HG02763 (cell line): ENCODE data around the gene PSG7.
"Not testable (repeated sequence)": the region's sequence is repeated elsewhere in the genome, so short reads cannot be mapped to it uniquely, and the experiment has no call there.

Source experiments
- ATAC-seq: cut with Tn5 transposase; IDR thresholded peaks from one replicate; pipeline ENCODE4 v1.9.1; 2021; ENCODE audit warnings: mild to moderate bottlenecking, moderate library complexity; ENCODE audit not compliant: unreplicated experiment

Gene PSG7

GRCh38 chr19:42917634-42918033, 19.4 kb downstream of the PSG7 start, which contains the start of gene PSG6:
Gene PSG6, minus strand, starts transcription at chr19:42917894. Its CDS starts 102 bp downstream, at chr19:42917792.
- ATAC-seq, result not testable (repeated sequence)

DNA sequence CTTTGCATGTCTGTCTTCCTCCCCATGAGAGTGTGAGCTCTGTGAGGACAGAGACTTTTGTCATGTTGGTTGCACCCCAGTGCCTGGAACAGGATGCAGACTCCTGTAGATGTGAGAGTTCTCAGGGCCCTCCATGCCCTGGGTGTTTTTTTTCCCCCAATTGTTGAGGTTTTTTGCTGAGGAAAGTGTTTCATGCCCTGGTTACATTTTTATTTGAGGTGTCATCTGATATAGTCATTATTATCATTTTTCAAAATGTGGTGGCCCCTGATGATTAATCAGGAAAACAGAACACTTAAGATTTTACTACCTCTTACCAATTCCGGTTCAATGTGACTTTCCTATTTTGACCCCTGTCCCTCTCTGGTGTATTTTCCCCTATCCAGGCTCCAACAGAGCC, 20.1 kb downstream of the PSG7 start:
- not testable (repeated sequence) for ATAC-seq

GRCh38 chr19:42913516-42913915, 23.5 kb downstream of the PSG7 start:
- not testable (repeated sequence) for ATAC-seq

DNA sequence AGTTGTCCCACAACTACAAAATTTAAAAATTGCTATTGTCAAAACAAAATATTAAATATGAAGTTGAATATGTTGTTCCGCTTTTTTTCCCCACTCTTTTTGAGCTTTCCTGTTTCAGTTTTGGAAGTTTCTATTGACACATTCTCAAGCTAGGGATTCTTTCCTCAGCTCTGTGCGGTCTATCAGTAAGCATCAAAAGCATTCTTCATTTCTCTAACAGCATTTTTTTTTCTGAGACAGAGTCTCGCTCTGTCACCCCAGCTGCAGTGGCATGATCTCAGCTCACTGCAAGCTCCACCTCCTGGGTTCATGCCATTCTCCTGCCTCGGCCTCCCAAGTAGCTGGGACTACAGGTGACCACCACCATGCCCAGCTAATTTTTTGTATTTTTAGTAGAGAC, 24.1 kb downstream of the PSG7 start:
- not testable (repeated sequence) for ATAC-seq

- not testable (repeated sequence) for ATAC-seq
These were observed 25.3 kb downstream of the PSG7 start for GRCh38 chr19:42911731-42912130.

DNA sequence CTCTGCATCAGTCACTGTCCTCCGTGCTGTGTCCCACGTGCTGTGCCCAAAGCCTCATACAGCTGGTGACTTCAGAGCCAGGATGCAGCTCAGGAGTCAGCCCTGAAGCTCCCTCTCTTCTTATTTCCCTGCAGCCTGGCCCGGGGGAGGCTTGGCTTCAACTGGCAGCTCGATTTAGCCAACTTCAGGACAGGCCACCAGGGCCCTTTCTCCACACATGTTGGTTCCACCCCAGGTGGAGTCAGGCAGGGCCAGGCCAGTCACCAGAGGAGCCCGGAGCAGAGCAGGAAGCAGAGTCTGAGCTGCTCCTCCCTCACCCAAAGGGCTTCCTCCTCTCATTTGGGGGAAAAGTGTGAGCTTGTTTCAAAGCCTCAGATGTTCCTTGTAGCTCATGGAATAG, 30.8 kb downstream of the PSG7 start:
- ATAC-seq, result not testable (repeated sequence)

GRCh38 chr19:42900561-42900960, 36.4 kb downstream of the PSG7 start:
- not testable (repeated sequence) for ATAC-seq

- not testable (repeated sequence) for ATAC-seq
These were observed 37.3 kb downstream of the PSG7 start for GRCh38 chr19:42899674-42900073.

DNA sequence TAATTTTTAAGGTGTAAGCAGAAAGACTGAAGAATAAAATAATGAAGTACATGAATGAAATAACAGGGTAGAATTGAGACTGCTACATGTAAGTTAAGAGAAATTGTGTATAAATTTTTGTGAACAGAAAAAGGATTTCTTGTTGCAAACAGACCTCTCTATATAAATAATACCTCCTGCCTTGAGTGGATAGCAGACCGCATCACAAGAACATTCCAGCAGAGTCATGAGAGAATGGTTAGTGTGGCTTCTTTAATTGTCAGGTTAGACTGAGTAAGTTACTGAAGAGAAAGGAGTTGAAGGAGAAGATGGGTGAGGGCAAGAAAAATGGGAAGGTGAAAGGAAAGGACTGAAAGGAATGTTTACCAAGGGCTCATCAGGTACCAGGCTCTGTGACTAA, 37.9 kb downstream of the PSG7 start:
- ATAC-seq, result not testable (repeated sequence)

DNA sequence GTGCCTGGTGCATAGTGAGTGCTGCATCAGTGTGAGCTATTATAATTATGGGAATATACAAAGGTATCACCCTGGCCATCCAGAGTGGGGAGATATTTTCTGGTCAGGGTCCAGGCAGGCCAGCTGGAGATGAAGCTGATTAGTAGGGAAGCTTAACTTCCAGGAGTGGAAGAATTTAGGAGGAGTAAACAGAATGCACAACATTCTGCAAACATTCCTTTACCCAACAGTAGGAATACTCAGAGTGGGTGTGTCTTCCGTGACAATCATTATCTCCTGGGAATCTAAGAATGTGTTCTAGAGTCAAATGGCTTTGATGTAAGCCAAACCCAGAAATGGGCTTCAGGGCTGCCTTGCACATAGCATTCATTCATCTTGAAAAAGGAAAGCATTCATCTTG, 38.4 kb downstream of the PSG7 start:
- ATAC-seq, result not testable (repeated sequence)

GRCh38 chr19:42897729-42898128, 39.3 kb downstream of the PSG7 start:
- ATAC-seq, result not testable (repeated sequence)

- ATAC-seq, result not testable (repeated sequence)
These were observed 46.6 kb downstream of the PSG7 start for GRCh38 chr19:42890446-42890845.

DNA sequence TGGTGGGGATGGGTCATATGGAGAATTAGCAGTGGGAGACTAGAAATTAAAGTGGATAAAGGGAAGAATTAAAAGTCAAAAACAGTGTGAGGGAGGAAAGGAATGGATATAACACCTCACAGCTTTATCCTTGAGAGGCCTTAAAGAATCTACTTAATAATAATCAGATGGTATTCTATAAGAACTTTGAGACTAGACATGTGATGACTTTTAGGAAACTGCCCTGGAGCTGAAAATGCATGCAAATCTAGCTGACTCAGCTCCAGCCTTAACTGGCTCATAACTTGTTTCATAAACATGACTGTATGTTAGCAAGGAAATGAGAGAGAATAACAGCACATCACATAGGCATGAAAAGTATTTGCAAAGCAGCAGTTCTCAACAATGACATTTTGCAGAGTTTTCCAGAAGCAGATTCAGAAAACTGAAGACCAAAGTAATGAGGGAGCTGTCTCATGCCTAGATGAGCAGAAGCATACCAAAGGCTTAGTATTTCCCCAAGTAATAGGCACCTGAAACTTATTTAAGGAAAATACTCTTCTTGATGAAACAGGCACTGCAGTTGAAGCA, 49.0 kb downstream of the PSG7 start:
- not testable (repeated sequence) for ATAC-seq

DNA sequence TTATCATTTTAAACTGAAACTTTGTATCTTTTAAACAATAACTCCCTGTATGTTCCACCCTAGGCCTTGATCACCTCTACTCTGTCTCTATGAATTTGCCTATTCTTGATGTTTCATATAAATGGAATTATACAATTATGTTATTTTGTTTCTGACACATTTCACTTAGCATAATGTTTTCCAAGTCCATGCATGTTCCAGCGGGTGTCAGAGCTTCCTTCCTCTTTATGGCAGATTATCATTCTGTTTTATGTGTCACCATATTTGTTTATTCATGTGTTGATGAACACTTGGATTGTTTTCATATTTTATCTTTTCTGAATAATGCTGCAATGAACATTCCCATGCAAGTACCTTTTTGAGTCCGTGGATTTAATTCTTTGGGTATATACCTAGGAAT, 54.3 kb downstream of the PSG7 start:
- ATAC-seq, result not testable (repeated sequence)

- not testable (repeated sequence) for ATAC-seq
These were observed 55.0 kb downstream of the PSG7 start for GRCh38 chr19:42882010-42882409.

- not testable (repeated sequence) for ATAC-seq
These were observed 55.7 kb downstream of the PSG7 start for GRCh38 chr19:42881279-42881678.

DNA sequence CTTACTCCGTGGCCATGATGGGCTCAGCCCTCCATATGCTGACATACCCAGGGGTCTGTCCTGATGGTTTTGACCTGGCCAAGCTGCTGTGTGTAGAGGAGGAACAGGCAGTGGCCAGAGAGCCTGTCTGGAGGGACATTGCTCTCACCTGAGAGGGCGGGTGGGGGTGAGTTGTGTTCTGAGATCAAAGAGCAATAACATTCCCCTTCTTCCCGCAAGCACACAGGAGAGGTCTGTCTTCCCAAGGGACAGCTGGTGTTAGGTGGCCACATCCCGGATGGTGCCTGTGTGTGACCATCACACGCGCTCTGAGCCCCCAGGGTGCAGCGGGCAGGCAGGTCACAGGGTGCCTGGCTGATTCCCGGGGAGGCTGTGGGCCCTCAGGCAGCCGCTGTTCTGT, 56.4 kb downstream of the PSG7 start:
- ATAC-seq, result not testable (repeated sequence)

GRCh38 chr19:42879613-42880012, 57.4 kb downstream of the PSG7 start, which contains the start of gene PSG1:
Gene PSG1, minus strand, starts transcription at chr19:42879713. Its CDS starts 132 bp downstream, at chr19:42879581.
- ATAC-seq, result no peak

DNA sequence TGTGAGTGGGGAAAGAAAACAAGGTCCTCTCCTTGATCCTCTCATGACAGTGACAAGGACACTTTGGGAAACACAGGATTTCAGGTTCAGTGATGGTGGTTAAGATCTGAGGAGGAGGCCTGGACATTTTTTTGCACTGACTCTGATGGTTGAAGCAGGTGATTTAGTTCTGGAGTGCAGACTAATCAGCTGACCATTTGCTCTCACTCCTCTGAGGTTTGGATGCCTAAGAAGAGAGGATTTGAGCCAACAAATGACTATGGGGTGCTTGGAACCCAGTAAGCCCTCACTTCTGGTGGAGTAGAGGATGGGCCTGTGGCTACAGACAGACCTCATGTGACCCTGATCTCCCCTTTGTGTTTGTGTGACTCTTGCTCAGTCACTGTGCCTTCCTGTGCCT, 60.4 kb downstream of the PSG7 start:
- not testable (repeated sequence) for ATAC-seq

DNA sequence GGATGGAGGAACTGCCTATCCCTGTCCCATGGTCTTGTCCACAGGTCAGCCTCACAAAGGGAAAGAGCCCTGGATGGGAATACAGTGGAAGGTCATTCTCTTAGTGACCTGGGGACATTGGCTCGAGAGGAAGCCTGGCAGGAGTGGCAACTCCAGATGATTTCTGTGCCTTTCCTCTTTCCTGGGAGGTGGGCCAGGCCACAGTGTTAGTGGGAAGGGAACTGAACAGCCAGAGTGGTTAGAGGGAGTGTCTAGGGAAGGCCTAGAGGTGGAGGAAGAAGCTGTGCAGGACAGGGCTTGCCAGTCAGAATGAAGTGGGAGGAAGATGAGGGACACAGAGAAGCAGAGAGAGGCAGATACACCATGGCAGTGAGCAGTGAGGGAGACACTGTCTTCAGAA, 61.1 kb downstream of the PSG7 start:
- ATAC-seq, result not testable (repeated sequence)

GRCh38 chr19:42874901-42875813, 61.9 kb downstream of the PSG7 start:
- ATAC-seq, result not testable (repeated sequence)

GRCh38 chr19:42874136-42874535, 62.9 kb downstream of the PSG7 start:
- not testable (repeated sequence) for ATAC-seq
